Right cardiac atrium (tissue), 5 donors: ENCODE measurements around the gene EN2. TPM values are rescaled to one million over a fixed set of nuclear protein-coding genes. Genes with fewer than 3 reads are reported as not detected.

Experiments
- ATAC-seq, 2 donors: fragments of 200-7000 bp; cut with Tn5 transposase; one replicate each; pipeline versions ENCODE4 v1.8.0 to v1.9.1; 2020; ENCODE audit warnings: moderate library complexity in 2 of 2, mild to moderate bottlenecking in 1 of 2
- DNase-seq, 3 donors: peaks; one replicate each; pipeline ENCODE4 v3.0.0-alpha.2; 2020
- H3K27ac ChIP-seq: one replicate; pipeline ENCODE4 v1.5.1; 2013; ENCODE audit warnings: mild to moderate bottlenecking, low read length, control low read depth, moderate library complexity
- H3K27me3 ChIP-seq: one replicate; pipeline ENCODE4 v1.6.1; 2013; ENCODE audit not compliant: control insufficient read depth, insufficient read depth
- H3K4me1 ChIP-seq: one replicate; pipeline ENCODE4 v1.6.1; 2013; ENCODE audit warnings: low read length; ENCODE audit not compliant: control insufficient read depth, insufficient read depth
- H3K4me3 ChIP-seq: one replicate; pipeline ENCODE4 v1.5.1; 2013; ENCODE audit warnings: low read length, control low read depth
- H3K9me3 ChIP-seq: one replicate; pipeline ENCODE4 v1.6.1; 2013; ENCODE audit warnings: low read length; ENCODE audit not compliant: control insufficient read depth
- WGBS: extraction: QIAGEN DNeasy Blood & Tissue Kit; methylation state at CpG from one replicate; pipeline ENCODE4 v1.1.7; 2013; 5-methylcytosine and 5-hydroxymethylcytosine counted together
- intact Hi-C, 4 donors: fragments of 100-400 bp; cut with DNase I; formaldehyde crosslinking; loops; one replicate each; pipeline versions ENCODE4 v1.11.0 to v1.14.0; 2022 to 2023
- polyA plus RNA-seq: library from polyadenylated mRNA; stranded (reverse); fragments of 200-250 nt; gene quantifications from one replicate; pipeline ENCODE4 v1.2.3, GENCODE V29; 2013
- total RNA-seq, 4 donors: library from RNA; stranded (reverse); fragmentation: NEBNext Ultra II Directional; extraction: Animal tissue kit (Norgen Biotek cat#: 25700); gene quantifications; one replicate each; pipeline ENCODE4 v1.2.1, GENCODE V29; 2021
- donor health status: healthy with polysubstance abuse.
- donor health status: DM: no; HTN: yes; CAD: no.
- donor health status: DM: no; HTN: no; CAD: no.
- donor health status: DM: no; HTN: yes; CAD: no; lungs with severe emphysema.
- donor health status: DM: yes; HTN: yes; CAD: no.

Gene EN2
- total and polyA plus RNA-seq, 5 donors, result 0.11 to 0.35 (median 0.16) TPM; not detected in 2

DNA sequence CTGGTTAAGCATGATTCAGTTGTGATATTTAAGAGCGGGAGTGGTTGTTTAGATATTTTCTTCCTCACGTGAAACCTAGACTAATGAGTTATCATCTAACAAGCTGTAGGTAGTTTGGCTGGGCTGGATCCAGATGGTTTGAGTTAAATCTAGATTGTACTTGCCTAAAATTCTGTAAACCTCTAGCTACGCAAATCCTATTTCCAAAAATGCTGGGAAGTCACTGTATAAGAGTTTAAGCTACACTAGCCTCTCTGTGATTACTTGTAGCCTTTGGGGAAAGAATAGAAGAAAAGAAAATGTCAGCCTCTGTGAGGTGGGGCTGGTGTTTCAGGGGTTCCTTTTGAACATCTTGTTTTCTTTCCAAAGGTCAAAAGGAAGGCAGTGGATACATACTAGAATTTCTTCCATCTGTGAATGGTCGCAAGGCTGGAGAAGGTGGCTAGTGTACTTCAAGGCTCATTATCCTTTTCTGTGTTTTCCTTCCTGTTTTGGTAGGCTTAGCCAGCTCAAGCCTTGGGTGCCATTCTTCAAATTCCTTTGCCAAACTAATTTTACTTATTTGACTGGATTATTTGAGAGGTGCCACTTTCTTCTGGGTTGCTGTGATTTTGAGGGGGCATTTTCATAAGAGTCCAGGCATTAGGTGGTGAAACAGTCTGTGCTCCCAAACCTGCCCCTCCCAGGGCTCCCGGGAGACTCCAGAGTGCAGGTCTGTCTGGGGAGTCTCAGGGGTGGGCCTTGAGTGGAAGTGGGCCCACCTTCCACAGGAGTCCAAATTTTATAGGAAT, 5.2 kb upstream of the EN2 start:
- DNase-seq (no peak), ATAC-seq (no peak)
- WGBS, result 22% methylated on average over 5 of the region's 5 CpGs
- Histone ChIP-seq H3K27me3 (no peaks in the 10 kb centered on the region), H3K4me1 (peaks cover 2% of the 10 kb centered on the region), H3K9me3 (no peaks in the 10 kb centered on the region), H3K27ac (no peak overlapping the region), H3K4me3 (no peak overlapping the region)
- intact Hi-C loops, result no loop called here

- H3K9me3 ChIP-seq, result no peaks in the 10 kb centered on the region
- no peak for ATAC-seq
- H3K4me3 ChIP-seq, result no peak overlapping the region
- intact Hi-C loops, result no loop called here
- H3K27ac ChIP-seq, result no peak overlapping the region
- H3K4me1 ChIP-seq, result peaks cover 2% of the 10 kb centered on the region
- DNase-seq, result no peak
- WGBS, result 3% methylated on average over 57 of the region's 57 CpGs
- no peaks in the 10 kb centered on the region for H3K27me3 ChIP-seq
These were observed 4.4 kb upstream of the EN2 start for GRCh38 chr7:155453296-155454182.

- 1% methylated on average over 82 of the region's 82 CpGs for WGBS
- Histone ChIP-seq H3K9me3 (no peaks in the 10 kb centered on the region), H3K4me3 (no peak overlapping the region), H3K27me3 (no peaks in the 10 kb centered on the region), H3K4me1 (peaks cover 2% of the 10 kb centered on the region), H3K27ac (no peak overlapping the region)
- ATAC-seq (no peak), DNase-seq (no peak)
- intact Hi-C loops, result no loop called here
These were observed 3.5 kb upstream of the EN2 start for GRCh38 chr7:155454183-155455112.

- WGBS, result 2% methylated on average over 15 of the region's 15 CpGs
- DNase-seq, result no peak
- intact Hi-C loops, result no loop called here
These were observed 2.7 kb upstream of the EN2 start for GRCh38 chr7:155455132-155455693.

DNA sequence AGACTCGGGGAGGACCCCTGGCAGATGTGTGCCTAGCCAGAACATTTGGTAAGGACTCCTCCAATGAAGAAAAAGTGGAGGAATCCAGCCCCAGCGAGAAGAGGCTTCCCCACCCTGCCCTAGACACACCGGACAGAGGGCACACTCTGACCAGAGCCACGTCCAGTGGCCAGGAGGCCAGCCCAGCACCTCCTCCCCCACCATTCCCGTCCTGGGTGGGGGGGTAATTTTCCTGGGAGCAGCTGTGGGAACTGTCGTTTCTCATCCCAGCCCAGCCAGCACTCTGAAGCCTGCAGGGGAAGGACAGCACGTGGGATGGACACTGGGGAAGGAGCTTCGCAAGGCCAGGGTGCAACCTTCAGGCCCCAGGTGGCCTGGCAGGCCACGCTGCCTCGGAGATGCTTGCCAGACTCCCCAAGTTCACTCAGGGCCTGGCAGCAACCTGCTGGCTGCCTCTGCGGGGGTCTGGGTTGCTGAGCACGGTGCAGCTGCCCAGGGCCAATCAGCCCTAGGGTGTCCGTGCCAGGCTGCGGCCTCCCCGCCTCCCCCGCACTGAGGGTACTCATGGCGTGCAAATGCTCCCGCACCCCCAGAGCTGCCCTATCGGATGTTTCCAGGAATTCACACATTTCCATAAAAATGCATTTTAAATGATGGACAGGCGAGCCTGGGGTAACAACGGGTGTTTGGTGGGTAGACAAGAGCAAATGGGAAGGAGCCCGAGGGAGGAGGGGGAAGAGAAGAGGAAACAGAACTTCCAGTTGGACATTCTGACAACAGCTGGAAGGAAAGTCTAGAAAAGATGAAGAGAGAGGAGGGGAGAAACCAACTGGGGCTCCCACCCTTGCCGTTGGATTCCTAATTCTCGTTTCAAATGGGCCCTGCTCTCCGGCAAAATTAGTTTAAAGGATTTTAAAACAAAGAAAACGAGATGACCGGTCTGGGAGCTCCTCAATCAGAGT, 1.9 kb upstream of the EN2 start:
- WGBS, result 8% methylated on average over 27 of the region's 27 CpGs

More at GRCh38 chr7:155455132-155455693, 2.7 kb upstream of the EN2 start:
- no peak for ATAC-seq
- peaks cover 2% of the 10 kb centered on the region for H3K4me1 ChIP-seq
- no peak overlapping the region for H3K4me3 ChIP-seq
- H3K27ac ChIP-seq, result no peak overlapping the region
- no peaks in the 10 kb centered on the region for H3K9me3 ChIP-seq
- H3K27me3 ChIP-seq, result no peaks in the 10 kb centered on the region

GRCh38 chr7:155456738-155457543, 988 bp upstream of the EN2 start:
- intact Hi-C loops, result no loop called here
- peak overlapping the region; percentile 82 for H3K4me3 ChIP-seq
- H3K9me3 ChIP-seq, result no peaks in the 10 kb centered on the region
- H3K27ac ChIP-seq, result no peak overlapping the region
- peaks cover 2% of the 10 kb centered on the region for H3K4me1 ChIP-seq
- peak; percentile 73 to 88 (median 85) for DNase-seq
- 2% methylated on average over 69 of the region's 69 CpGs for WGBS
- no peaks in the 10 kb centered on the region for H3K27me3 ChIP-seq
- peak; percentile 86 to 90 for ATAC-seq

More for the DNA sequence above, 1.9 kb upstream of the EN2 start:
- DNase-seq, result no peak
- intact Hi-C loops, result no loop called here
- H3K4me1 ChIP-seq, result peaks cover 2% of the 10 kb centered on the region
- no peak overlapping the region for H3K27ac ChIP-seq
- H3K9me3 ChIP-seq, result no peaks in the 10 kb centered on the region
- H3K4me3 ChIP-seq, result peak overlapping the region; percentile 82
- H3K27me3 ChIP-seq, result no peaks in the 10 kb centered on the region
- no peak for ATAC-seq

DNA sequence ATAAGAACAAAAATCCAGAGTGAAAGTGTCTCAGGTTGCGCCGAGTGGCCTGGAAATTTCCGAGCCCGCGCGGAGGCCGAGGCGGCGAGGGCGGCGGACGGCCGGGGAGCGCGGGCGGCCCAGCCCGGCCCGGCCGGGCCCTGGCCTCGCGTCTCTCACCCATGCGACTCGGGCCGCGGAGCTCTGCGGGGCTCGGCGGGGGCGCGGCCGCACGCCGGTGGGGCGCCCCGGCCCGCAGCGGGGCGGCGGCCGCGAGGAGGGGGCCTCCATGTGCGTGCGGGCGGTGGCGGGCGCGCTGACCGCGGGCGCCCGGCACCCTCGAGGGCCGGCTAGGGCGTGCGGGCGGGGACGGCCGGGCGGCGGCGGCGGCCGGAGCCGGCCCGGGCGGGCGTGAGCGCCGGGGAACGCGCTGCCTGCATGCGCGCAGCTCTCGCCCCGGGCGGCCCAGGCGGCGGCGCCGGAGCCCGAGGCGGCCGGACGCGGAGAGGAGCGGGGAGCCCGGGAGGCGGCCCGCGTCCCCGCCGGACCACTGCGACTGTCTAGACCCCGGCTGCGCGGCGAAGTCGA, 302 bp upstream of the EN2 start:
- Histone ChIP-seq H3K4me1 (peaks cover 2% of the 10 kb centered on the region), H3K27ac (no peak overlapping the region), H3K27me3 (no peaks in the 10 kb centered on the region), H3K9me3 (no peaks in the 10 kb centered on the region), H3K4me3 (peak overlapping the region; percentile 82)
- intact Hi-C loops, result no loop called here
- no peak for DNase-seq
- peak; percentile 8 to 30 for ATAC-seq
- 3% methylated on average over 98 of the region's 98 CpGs for WGBS

DNA sequence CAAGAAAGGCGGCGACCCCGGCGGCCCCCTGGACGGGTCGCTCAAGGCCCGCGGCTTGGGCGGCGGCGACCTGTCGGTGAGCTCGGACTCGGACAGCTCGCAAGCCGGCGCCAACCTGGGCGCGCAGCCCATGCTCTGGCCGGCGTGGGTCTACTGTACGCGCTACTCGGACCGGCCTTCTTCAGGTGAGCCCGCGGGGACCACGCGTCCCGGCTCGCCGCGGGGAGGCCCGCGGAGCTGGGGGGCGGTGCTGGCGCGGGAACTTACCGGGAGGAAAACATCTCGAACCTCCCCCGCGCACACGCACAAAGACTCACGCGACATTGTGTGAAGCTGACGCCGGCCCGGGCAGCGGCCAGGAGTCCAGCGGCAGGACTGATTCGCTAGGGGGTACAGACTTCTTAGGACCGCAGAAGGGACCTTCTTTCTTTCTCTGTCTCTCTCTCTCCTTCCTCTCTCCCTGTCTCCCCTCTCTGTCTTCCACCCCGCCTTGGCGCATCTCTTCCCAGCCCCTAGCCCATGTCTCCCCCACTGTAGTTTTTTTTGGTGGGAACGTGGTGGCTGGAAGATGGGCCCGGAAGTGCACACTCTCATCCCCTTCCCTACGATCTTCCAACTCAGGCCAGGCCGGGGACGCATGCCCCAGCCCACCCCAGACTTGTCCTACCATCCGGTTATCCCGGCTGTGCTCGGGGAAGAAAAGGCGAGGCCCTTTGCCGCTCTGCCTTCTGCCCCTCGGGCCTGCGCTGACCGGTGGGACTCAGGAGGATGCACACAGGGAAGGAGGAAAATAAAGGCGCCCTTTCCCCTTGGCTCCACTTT, 1.2 kb downstream of the EN2 start:
- H3K27me3 ChIP-seq, result no peaks in the 10 kb centered on the region
- H3K4me1 ChIP-seq, result peaks cover 2% of the 10 kb centered on the region
- no peaks in the 10 kb centered on the region for H3K9me3 ChIP-seq
- intact Hi-C loops, result no loop called here
- no peak overlapping the region for H3K27ac ChIP-seq
- H3K4me3 ChIP-seq, result peak overlapping the region; percentile 82
- DNase-seq (no peak), ATAC-seq (no peak)
- 2% methylated on average over 68 of the region's 68 CpGs for WGBS
